Raji (cell line): ENCODE measurements around the gene FBLN2.

Experiments used
- POLR2A ChIP-seq: IDR thresholded peaks from 2 replicates; pipeline ENCODE4 v1.6.1; 2011; ENCODE audit warnings: low read depth, low read length, control low read depth; ENCODE audit not compliant: insufficient read depth

Gene FBLN2

GRCh38 chr3:13636186-13636585 is 87.3 kb downstream of the FBLN2 start:
- TF ChIP-seq POLR2A: no peak

GRCh38 chr3:13636874-13637273 is 87.9 kb downstream of the FBLN2 start:
- TF ChIP-seq POLR2A: no peak

DNA sequence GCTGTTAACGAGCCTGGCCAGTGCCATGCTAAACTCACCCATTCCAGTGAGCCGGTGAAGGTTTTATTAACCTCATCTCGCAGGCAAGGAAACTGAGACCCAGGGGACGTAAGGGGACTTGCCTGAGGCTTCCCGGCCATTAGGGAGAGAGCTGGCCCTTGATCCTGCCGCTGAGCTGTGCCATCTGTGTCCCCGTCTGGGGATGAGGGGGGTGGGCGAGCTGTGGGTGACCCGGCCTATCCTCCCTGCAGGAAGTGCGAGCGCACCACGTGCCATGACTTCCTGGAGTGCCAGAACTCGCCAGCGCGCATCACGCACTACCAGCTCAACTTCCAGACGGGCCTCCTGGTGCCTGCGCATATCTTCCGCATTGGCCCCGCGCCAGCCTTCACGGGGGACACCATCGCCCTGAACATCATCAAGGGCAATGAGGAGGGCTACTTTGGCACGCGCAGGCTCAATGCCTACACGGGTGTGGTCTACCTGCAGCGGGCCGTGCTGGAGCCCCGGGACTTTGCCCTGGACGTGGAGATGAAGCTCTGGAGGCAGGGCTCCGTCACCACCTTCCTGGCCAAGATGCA is 88.5 kb downstream of the FBLN2 start:
- no peak for TF ChIP-seq POLR2A

GRCh38 chr3:13637953-13638352 is 89.0 kb downstream of the FBLN2 start:
- no peak for TF ChIP-seq POLR2A

GRCh38 chr3:13638927-13639326 is 90.0 kb downstream of the FBLN2 start:
- no peak for TF ChIP-seq POLR2A

GRCh38 chr3:13642597-13642996 is 93.7 kb downstream of the FBLN2 start:
- TF ChIP-seq POLR2A: no peak

- no peak for TF ChIP-seq POLR2A
These were observed 95.6 kb downstream of the FBLN2 start for GRCh38 chr3:13644341-13645117.

DNA sequence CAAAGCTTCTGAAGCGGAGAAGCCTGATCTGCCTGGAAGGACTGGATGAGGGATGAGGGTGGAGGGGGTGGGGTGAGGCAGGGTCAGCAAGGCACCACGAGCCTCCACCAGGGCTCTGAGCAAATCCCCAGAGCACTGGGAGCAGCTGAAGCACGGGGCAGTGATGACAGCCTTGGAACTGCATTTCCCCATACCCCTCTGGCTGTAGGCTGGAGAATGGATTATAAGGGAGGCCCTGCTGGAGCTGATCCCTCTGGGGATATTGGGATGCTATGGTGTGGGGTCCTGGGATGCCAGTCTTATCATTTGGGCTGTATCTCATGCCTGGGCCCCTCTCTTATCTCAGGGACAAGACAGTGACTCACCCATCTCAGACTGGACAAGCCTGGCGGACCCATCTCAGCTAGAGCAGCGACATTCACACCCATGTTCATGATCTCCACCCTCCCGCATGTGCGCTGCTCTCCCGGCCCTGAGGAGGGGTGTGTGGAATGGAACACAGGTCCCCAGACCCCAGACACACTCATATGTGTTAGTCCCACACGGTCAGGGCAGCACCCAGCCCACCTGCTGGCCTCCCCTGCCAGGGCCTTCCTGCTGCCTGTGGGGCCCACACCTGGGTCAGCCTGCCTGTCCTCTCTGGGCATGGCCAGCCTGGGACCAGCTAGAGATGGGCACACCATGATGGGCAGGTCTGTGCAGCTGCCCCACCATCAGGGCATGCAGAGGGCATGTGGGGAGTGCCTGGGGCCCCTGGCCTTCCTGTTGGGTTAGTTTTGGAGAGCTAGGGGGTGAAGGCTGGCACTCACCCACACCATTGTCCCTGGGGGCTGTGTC is 97.1 kb downstream of the FBLN2 start:
- no peak for TF ChIP-seq POLR2A

- no peak for TF ChIP-seq POLR2A
These were observed 98.6 kb downstream of the FBLN2 start for GRCh38 chr3:13647298-13648059.

GRCh38 chr3:13648060-13649001 is 99.4 kb downstream of the FBLN2 start:
- no peak for TF ChIP-seq POLR2A

GRCh38 chr3:13650210-13651056 is 101.5 kb downstream of the FBLN2 start:
- no peak for TF ChIP-seq POLR2A

DNA sequence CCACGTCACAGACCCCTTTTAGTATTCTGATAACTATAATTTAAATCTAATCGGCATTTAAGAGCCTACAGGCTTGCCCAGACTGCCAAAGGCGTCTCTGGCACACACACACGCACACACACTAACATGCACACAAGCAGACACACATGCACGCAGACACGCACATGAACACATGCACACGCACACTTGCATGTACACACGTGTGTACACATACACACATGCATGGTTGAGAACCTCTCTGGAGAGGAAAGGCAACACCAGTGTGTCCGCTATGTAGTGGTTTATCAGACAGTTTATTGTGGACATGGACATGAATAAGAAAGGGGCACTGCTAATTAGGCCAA is 102.1 kb downstream of the FBLN2 start:
- no peak for TF ChIP-seq POLR2A

- no peak for TF ChIP-seq POLR2A
These were observed 103.0 kb downstream of the FBLN2 start for GRCh38 chr3:13651775-13652428.
